GM18868 (cell line): ENCODE results near the gene ISG15.

Experiments used
- ATAC-seq: cut with Tn5 transposase; IDR thresholded peaks from one replicate; pipeline ENCODE4 v1.9.1; 2021; ENCODE audit warnings: mild to moderate bottlenecking, moderate library complexity; ENCODE audit not compliant: unreplicated experiment

Gene ISG15

GRCh38 chr1:1058088-1058905 is 45.0 kb downstream of the ISG15 start:
- no peak for ATAC-seq

GRCh38 chr1:1058921-1059493 is 45.7 kb downstream of the ISG15 start:
- ATAC-seq: peak; percentile 32

- ATAC-seq: peak; percentile 55
Observed at GRCh38 chr1:1059494-1060280, 46.4 kb downstream of the ISG15 start.

- ATAC-seq: no peak
Observed at GRCh38 chr1:1060281-1061000, 47.1 kb downstream of the ISG15 start.

- no peak for ATAC-seq
Observed at GRCh38 chr1:1061682-1062345, 48.5 kb downstream of the ISG15 start.

- ATAC-seq: no peak
Observed at GRCh38 chr1:1062348-1063163, 49.3 kb downstream of the ISG15 start.

- no peak for ATAC-seq
Observed at GRCh38 chr1:1063261-1063944, 50.1 kb downstream of the ISG15 start.
